Measurements from ENCODE around the gene CHD2.

CHD2 gene

DNA sequence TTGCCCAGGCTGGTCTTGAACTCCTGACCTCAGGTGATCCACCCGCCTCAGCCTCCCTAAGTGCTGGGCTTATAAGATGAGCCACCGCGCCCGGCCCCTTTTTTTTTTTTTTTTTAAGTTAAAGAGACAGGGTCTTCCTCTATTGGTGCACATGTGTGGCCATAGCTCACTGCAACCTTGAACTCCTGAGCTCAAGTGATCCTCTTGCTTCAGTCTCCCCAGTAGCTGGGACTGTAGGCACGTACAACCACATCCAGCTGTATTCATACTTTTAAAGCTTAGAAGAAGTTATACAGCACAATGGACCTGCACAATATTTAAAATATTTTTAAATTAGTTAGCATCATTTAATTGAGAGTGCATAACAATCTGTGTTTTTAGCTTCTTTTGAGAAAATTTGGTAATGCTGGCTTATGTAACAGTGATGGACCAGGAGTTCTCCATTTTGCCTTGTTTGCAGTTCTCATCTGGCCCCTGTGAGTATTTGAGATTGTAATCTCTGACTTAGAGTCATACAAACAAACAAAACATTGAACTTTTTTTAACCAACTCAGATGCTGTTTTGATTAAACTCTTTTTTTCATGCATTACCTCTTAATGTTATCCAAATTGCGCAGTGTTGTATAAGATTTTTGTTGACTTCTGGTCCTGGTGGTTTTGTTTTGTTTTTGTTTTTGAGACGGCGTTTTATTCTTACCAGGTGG, 33.0 kb downstream of the CHD2 start:
- DNase-seq (ENCODE audit: low spot score) = no peak

DNA sequence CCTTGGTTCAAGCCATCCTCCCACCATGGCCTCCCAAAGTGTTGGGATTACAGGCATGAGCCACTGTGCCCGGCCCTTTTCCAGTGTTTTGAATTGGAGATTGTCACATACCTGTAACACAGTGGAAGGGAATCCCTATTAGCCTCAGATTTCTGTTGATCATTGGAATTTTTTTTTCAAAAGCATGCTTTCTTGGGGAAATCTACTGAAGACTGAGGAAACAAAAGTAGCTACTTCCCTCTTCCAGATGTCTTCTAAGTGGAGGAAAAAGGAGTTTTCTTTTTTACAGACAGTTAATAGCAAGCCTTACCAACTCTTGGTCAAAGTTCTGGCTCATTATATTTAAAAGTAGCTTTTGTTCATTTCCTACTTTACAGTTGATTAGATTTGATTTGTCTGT, 33.7 kb downstream of the CHD2 start:
- DNase-seq (ENCODE audit: low spot score) = no peak

DNA sequence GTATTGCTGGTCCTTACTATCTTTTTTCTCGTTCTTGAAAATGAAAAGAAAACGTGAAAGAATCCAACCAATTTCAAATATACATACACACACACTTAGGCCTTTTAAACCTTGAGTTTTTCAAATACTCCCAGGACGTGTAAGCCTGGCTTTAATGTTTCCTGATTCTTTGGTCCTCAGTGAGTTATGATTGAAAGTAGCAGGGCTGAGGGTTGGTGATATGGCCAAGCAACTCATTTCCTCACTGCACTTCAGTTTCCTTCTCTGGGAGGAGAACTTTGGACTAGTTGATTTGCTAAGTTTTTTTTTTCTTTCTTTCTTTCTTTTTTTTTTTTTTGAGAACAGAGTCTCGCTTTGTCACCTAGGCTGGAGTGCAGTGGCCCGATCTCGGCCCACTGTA, 34.6 kb downstream of the CHD2 start:
- no peak for DNase-seq (ENCODE audit: low spot score)

DNA sequence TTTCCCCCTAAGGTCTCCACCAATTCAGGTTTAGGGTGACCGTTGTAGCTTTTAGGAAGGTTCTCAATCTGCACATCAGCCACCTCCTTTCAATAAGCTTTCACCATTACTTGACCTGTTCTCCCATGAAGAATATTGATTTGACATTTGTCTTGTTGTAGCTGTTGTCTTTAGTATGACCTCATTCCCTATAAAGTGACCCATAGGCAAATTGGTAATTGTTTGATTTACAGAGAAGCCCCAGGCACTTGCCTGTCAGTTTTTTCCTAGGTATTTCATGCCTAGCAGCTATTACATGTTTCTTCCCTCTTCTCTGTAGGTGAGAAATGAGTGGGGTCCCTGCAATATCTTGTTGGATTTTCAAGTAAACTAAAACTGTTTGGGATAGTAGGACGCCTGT, 36.0 kb downstream of the CHD2 start:
- no peak for DNase-seq (ENCODE audit: low spot score)

DNA sequence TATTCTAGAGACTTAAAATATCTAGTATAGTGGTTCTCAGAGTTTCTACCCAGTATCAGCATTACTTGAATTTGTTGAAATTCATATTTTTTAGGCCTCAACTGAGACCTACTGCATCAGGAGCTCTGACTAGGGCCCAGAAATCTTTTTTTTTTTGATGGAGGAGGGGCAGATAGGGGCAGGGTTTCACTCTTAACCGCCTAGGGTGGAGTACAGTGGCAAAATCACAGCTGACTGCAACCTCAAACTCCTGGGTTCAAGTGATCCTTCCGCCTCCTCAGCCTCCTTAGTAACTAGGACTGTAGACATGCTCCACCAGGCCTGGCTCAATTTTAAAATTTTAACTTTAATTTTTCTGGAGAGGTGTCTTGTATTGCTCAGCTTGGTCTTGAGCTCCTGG, 36.6 kb downstream of the CHD2 start:
- DNase-seq (ENCODE audit: low spot score) = no peak

DNA sequence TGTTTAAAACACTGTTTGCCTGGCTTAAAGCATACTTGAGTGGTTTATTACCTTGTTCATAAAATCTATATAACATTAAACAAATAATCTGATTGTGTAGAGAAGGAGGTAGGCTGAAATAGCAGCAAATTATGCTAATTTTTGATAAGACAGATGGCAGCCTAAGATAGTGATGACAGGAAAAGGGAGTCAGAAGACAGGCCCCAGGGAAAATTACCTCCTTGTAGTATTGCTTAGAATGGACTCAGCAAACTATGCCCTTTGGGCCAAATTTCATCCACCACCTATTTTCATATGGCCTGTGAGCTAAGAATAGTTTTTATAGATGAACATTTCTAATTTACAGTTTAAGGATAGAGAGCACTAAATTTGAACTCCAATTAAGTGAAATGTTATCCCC, 37.8 kb downstream of the CHD2 start:
- DNase-seq (ENCODE audit: low spot score) = no peak

DNA sequence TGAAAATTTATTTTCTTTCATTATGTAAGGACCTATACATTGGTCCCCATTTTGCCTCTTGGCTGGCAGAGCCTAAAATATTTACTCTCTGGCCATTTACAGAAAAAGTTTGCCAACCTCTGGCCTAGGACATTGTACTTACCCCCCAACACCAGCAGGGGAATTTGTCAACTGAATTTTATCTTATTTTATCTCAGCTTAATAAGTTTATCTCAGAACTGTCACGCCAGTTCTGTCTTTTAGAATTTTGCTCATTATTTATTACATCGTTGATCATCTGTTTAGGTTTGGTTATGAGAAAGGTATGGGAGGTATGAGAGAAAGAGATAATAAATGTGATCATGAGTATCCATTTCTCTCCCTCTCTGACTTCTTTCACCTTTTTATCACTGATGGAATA, 38.3 kb downstream of the CHD2 start:
- DNase-seq (ENCODE audit: low spot score) = no peak

DNA sequence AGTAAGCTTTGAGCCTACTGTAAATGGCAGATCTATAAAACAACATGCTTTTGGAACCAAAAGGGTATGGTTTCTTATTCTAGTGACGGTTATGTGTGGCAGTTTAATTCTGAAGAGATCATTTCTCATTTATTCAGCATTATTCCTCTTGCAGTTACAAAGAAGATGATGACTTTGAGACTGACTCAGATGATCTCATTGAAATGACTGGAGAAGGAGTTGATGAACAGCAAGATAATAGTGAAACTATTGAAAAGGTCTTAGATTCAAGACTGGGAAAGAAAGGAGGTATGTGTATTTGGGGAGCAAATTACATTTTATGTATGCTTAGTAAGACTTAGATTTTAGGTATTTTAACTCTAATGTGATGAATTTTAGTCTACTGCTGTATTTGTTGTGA, 41.5 kb downstream of the CHD2 start:
- DNase-seq (ENCODE audit: low spot score) = no peak

DNA sequence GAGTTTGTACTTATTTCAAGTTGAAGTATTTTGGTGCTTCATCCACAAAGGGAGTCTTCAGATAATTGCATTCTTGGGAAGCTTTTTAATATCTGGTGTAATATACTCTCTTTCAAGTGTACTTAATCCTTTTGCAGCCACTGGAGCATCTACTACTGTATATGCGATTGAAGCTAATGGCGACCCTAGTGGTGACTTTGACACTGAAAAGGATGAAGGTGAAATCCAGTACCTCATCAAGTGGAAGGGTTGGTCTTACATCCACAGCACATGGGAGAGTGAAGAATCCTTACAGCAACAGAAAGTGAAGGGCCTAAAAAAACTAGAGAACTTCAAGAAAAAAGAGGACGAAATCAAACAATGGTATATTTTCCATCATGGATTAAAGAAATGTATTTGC, 42.6 kb downstream of the CHD2 start:
- DNase-seq (ENCODE audit: low spot score) = no peak

DNA sequence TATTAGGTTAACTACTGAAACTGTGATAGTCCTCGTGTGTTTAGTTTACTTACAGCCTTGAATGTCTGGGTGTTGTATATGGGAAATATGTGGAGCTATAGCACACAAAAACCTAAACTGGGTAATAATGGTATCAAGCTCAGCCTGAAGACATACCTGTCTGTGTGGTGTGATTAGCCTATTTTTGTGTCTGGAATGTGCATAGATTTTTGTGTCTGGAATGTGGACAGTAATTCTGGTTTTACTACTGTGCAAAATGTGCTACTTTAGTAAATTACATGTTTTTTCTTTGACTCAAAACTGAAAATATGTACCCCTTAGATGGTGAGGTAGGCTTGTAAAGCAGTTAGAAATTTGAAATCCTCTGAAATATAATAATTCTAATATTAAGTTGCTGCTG, 43.5 kb downstream of the CHD2 start:
- no peak for DNase-seq (ENCODE audit: low spot score)

DNA sequence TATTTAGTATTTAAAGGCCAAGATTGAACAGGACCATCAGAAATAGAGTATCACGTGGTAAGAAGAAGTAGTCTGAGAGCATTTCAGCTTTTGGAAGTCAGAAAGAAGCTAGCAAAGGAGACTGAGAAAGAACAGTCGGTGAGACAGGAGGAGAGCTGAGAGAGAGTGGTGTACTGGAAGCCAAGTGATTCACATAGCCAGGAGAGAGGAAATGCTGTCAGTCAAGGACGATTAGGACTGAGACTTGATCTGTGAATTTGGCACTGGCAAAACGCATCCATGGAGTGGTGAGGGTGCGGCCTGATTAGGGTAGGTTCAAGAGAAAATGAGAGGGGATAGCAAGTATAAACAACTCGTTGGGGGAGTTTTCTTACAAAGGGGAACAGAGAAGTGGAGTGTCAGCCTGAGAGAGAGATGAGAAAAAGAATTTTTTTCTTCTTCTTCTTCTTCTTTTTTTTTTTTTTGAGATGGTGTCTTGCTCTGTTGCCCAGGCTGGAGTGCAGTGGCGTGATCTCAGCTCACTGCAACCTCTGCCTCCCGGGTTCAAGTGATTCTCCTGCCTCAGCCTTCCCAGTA, 44.9 kb downstream of the CHD2 start:
- no peak for DNase-seq (ENCODE audit: low spot score)

DNA sequence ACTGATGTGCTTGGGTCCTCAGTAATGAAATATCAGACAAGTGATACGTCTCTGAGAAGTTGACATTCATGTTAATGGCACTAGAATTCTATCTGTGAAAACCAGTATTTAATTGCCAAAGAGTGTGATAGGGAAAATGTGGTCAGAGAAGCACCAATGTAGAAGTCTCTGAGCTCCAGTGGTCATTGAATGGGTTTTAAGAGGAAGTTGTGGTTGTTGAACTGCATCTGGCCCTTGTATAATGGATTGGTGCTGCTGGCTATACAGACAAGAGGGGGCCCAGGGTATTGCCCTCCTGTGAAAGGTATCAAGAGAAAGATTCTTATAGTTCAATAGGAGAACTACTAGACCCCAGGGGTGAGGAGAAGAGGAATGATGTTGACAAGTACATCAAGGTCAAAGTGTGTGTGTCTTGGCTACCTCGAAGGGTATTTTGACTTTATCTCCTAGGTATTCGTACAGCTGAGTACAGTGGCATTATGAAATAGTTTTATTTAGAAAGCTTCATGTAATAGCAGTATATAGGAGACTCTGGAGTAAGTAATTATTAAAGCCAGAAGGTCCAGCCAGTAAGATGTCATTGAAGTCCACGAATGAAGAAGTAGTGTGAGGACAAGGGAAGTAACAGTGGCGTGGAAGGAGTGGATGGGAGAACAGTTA, 47.1 kb downstream of the CHD2 start:
- no peak for DNase-seq (ENCODE audit: low spot score)

DNA sequence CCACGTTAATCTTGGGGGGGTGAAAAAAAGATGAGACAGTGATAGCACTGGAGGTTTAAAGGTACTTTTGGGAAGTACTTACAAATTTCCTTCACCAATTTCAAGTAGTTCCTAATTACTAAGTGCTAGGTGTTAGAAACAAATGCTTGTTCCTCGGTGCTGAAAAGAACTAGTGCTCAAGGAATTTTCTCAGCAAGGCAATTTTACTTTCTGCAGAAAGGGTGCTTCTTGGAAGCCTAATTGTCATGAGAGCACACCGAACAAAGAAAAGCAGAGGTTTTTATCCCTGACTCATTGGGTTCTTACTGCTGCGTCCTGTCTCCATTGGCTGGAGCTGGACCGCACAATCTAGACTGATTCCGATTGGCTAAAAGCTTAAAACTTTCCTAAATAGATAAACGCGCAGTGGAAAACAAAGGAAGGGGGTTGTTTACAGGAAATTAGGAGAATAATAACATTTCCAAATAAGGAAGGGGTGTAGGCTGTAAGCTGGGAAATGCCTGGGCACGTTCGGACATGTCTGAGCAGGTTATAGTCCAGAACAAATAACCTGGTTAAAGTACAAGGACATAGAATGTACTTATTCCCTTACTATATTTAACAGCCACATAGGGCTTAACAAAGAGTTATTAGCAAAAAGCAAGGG, 49.6 kb downstream of the CHD2 start:
- DNase-seq (ENCODE audit: low spot score) = no peak

DNA sequence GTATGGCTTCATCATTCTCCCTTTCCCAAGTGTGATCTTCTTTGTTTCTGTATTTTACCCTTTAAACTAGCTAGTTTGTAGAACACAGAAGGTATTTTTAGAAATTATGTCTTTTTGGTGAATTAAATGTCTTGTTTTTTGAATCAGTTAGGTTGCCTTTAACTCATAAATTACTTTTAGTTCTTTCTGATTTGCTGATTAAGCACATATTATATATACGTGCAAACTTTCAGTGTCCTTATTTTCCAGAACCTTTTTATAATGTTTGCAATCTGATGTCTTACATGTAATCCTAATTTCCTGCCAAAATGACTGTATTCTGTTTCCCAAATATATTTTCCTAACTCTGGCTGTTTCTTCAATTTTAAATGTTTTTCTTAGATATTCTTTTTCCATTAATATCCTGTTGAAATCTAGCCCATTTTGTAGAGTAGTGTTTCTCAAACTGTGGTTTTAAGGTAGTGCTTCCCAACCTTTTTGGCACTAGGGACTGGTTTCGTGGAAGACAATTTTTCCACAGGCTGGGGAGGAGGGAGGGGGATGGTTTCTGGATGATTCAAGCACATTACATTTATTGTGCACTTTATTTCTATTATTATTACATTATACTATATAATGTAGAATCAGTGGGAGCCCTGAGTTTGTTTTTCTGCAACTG, 51.8 kb downstream of the CHD2 start:
- DNase-seq (ENCODE audit: low spot score) = no peak

DNA sequence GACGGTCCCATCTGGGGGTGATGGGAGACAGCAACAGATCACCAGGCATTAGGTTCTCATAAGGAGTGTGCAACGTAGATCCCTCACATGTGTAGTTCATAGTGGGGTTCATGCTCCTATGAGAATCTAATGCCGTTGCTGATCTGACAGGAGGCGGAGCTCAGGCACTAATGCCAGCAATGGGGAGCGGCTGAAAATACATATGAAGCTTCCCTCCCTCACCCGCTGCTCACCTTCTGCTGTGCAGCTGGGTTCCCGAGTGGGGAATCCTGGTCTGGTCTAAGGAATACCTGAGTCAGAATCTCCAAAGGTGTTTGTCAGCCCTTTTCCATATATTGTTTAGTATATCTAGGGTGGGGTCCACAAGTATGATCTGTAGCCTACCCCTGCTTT, 52.3 kb downstream of the CHD2 start:
- no peak for DNase-seq (ENCODE audit: low spot score)

DNA sequence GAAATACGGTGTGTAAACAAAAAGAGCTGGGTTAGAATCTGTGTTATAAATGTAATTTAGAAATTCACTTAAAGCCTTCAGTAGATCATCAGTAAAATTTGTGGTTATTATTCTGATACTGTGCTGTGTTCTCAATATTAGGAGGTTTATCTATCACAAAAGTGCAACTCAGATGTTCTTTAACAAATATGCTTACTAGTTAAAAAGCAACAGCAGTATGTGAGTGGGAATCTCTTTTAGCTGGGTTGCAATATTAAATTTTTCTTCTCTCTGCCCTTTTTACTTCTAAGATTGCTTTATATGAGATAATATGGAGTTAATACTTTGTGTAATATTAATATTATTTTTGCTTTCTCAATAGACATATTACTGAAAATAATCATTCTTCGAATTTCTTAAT, 53.4 kb downstream of the CHD2 start:
- no peak for DNase-seq (ENCODE audit: low spot score)

DNA sequence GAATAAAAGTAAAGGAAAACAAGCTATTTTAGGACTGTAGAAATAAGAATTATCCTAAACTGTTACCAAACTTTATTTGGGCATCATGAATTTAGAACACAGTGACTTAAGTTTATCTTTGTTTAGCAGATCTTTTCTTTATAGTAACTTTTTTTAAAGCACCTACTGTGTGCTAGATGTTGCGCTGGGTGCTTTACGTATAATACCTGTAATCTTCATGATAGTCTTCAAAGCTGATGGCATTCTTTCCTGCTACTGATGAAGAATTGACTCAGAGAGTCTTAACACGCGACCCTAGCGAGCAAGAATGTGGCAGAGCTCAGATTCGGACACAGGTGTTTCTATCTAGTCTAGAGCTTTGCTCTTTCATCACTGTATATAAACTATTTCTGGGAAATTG, 53.9 kb downstream of the CHD2 start:
- no peak for DNase-seq (ENCODE audit: low spot score)

DNA sequence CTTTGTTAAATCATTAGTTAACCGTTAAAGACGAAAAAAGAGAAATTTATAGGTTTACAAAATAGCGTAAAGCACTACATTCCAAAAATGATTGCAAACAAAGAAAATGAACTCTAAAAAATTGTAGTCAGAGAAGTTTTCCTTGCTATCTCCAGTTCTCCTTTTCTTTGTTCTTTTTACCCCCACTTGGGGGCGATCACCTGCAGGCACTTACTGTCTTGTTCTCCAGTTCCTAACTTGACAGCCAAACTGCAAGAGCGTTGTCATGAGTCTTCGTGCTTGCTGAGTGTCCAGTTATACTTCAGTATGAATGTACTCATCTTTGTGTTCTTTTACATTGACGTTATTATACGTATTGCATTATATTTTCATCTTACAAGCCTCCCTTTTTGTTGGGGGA, 54.5 kb downstream of the CHD2 start:
- no peak for DNase-seq (ENCODE audit: low spot score)

DNA sequence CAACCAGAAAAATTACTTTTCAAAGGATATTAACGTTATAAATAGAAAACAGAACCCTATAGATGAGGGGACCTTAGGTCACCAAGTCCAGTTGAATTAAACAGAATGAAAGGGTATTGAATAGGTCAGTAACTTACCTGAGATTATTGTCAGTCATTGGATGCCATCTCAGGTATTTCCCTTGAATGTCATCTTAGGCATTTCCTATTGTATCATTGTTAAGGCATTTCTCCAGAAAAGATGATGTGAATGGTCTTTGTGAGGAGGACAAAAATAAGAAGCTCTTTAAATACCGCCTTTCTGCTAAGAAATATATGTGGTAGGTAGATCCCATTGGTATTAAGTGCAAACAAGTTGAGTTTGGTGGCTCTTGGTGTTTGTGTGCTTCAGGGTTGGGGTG, 55.6 kb downstream of the CHD2 start:
- no peak for DNase-seq (ENCODE audit: low spot score)

DNA sequence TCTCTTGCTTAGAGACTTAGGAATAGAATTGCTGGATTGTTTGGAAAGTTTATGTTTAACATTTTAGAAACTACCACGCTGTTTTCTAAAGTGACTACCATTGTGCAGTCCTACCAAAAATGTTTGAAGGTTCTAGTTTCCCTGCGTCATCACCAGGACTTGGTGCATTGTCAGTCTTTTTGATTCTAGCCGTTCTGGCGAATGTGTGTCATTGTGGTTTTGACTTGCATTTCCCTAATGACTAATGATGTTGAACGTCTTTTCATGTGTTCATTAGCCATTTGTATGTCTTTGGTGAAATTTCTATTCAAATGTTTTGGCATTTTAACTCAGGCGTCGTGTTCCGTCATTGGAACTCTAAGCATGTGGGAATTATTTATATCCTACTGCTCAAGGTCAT, 58.0 kb downstream of the CHD2 start:
- DNase-seq (ENCODE audit: low spot score) = no peak

DNA sequence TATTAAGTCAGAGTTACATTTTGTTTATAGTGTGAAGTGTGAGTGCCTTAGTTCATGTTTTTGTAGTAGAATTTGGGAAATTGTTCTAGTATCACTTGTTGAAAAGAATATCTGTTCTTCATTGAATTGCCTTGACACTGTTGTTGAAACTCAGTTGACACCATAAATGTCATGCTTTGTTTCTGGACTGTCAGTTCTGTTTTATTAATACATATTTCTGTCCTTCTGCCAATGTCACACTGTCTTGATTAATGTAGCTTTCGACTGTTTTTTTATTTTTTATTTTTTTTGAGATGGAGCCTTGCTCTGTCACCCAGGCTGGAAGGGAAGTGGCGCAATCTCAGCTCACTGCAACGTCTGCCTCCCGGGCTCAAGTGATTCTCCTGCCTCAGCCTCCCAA, 59.1 kb downstream of the CHD2 start:
- no peak for DNase-seq (ENCODE audit: low spot score)

DNA sequence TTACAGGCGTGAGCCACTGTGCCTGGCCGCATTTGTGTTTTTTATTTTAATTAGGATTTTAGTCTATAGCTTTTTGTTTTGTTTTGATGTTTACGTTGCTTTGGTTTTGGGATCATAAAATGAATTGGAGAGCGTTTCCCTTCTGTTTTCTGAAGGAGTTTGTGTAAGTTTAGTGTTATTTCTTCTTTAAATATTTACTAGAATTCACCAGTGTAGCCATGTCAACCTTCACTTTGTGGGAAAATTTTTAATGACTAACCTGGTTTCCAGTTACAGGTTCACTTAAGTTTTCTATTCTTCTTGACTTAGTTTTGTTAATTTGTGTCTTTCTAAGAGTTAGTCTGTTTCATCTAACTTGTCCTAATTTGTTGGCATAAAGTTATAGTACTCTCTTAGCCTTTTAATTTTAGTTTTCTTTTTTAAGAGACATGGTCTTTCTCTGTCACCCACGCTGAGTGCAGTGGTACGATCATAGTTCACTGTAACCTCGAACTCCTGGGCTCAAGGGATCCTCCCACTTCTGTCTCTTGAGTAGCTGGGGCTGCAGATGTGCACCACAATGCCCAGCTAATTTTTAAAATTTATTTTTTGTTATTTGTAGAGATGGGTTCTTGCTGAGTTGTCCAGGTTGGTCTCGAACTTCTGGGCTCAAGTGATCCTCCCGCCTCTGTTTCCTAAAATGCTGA, 61.0 kb downstream of the CHD2 start:
- no peak for DNase-seq (ENCODE audit: low spot score)
